ENCODE results near the gene PAOX.

DNA sequence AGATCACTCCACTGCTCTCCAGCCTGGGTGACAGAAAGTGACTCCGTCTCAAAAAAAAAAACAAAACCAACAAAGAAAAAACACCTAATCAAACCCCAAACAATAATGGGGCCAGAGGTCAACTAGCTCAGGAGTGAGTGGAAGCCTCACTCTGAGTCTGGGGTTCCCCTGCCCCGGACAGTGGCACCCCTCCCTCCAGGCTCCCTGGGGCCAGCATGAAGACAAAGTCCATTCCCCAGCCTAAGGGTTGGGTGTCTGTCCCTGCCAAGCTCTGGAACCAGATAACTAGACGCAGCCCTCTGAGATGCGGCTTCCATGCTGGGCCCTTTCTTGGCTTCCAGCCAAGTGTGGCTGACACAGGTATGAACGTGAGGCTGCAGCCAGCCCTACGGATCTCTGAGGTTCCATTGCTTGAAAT lies 19.5 kb upstream of the PAOX start:
- TF ChIP-seq, protein P1, sequence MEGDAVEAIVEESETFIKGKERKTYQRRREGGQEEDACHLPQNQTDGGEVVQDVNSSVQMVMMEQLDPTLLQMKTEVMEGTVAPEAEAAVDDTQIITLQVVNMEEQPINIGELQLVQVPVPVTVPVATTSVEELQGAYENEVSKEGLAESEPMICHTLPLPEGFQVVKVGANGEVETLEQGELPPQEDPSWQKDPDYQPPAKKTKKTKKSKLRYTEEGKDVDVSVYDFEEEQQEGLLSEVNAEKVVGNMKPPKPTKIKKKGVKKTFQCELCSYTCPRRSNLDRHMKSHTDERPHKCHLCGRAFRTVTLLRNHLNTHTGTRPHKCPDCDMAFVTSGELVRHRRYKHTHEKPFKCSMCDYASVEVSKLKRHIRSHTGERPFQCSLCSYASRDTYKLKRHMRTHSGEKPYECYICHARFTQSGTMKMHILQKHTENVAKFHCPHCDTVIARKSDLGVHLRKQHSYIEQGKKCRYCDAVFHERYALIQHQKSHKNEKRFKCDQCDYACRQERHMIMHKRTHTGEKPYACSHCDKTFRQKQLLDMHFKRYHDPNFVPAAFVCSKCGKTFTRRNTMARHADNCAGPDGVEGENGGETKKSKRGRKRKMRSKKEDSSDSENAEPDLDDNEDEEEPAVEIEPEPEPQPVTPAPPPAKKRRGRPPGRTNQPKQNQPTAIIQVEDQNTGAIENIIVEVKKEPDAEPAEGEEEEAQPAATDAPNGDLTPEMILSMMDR (IDR thresholded peaks at IDR 0.05; ENCODE audit: insufficient read depth, low read length, poor library complexity, severe bottlenecking), result no peak
- TF ChIP-seq EZH2phosphoT487 (conservative IDR thresholded peaks at IDR 0.05; ENCODE audit: low read length), result no peak
